Stimulated activated CD8-positive, alpha-beta memory T cell treated with anti-CD3 and anti-CD28 coated beads, Interleukin-12 subunit alpha, Interleukin-12 subunit beta, amount 100 ng/mL, for 24 hours (primary cell): ENCODE measurements around the gene FPR1.
"Not testable (repeated sequence)": the region's sequence is repeated elsewhere in the genome, so short reads cannot be mapped to it uniquely, and the experiment has no call there.

Experiments used
- DNase-seq: peaks from one replicate; pipeline ENCODE4 v3.0.0-alpha.2; 2020; ENCODE audit errors: extremely low read depth

Gene FPR1

DNA sequence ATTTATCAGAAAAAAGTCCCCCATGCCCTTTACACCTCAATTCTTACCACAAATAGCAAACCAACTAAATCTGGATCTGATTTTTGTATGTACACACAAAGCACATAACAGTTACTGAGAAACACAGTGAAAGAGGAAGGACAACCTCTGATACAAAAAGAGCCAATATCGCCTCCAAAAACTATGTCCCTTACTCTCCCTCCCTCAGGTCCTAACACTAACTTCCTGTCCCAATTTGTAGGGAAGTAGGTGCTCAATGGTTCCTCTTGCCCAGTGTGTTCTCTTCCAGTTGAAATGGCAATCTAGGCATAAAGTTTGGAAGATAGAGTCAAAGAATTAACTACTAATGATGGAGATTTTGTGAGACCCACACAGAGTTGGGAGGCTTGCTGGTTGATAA is 27.5 kb upstream of the FPR1 start:
- no peak for DNase-seq

DNA sequence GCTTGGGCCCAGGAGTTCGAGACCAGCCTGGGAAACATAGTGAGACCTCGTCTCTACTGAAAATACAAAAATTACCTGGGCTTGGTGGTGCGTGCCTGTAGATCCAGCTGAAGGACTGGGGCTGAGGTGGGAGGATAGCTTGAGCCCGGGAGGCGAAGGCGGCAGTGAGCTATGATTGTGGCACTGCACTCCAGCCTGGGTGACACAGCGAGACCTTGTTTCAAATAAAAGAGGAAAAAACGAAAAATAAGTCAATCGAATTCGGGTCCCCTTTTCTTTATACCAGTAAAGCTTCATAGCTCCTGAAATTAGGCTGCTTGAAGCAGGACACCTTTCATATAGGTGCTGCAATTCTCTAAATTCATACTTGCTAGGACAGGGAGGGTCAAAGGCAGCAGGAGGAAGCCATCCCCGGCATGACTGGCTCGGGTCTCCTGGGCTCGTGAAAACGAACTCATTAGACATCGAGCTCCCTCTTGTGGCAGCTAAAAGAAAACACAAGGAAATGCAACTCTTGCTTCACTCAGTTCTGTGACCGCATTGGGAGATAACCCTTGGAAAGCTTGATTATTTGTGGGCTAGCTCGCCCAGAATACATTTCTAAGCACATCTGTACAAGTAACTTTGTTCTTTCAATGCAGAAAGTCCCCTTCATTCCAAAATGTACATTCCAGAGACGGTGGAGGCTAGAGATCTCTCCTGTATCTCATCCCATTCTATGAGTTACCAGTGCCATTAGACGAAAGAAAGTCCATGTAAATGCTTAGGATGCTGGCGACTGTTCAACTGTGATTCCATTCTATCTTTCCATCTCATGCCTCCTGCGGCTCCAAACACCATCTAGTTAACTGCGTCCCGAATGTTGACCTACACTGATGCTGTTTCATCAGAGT is 26.1 kb upstream of the FPR1 start:
- DNase-seq = no peak

DNA sequence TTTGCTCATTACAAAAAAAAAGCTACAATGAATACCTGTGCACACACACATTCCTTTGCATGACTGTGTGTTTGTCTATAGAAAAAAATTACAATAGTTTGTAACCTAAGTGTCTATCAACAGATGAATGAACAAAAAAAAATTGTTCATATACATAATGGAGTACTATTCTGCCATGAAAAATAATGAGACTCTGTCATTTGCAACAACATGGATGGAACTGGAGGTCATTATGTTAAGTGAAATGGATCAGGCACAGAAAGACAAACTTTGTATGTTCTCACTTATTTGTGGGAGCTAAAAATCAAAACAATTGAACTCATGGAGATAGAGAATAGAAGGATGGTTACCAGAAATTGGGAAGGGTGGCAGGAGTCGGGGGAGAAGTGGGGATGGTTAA is 24.9 kb upstream of the FPR1 start:
- not testable (repeated sequence) for DNase-seq

DNA sequence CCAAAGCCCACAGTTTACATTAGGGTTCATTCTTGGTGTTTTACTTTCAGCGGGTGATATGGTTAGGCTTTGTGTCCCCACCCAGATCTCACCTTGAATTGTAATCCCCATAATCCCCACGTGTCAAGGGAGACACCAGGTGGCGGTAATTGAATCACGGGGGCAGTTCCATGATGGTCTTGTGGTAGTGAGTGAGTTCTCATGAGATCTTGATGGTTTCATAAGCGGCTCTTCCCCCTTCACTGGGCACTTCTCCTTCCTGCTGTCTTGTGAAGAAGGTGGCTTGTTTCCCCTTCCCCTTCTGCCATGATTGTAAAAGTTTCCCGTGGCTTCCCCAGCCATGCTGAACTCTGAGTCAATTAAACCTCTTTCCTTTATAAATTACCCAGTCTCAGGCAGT is 21.3 kb upstream of the FPR1 start:
- no peak for DNase-seq

DNA sequence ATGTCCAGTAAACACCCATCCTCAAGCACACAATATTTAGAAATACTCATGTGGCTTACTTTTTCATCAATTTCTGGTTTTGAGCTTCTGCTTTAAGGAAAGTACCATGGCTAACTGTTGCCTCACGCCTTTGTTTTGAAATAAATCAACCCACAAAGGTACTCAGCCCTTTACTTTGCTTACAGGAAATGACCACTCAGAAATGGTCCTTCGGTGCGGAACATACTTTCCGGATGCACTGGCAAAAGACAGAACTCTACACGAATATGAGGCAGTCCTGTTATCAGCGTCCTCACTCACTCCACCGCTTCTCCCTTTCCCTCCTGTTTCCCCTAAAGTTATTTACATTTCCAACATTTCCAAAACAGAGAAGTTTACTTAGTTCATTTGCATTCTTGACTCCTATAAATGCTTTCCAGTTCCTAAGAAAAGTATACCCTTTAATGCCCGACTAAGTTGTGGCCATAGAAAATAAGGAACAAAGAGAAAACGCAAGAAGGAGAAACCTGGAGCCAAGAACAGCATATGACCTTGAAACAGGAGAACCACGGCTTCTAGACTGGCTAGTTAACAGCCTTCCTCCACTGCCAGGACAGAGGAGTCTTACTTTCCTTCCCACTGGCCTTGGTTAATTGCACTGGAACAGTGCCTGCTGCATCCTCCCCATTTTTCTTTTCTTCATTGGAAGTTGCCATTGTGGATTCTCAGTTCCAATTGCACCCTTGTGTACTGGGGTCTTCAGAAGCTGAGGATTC is 19.9 kb upstream of the FPR1 start:
- DNase-seq = no peak

DNA sequence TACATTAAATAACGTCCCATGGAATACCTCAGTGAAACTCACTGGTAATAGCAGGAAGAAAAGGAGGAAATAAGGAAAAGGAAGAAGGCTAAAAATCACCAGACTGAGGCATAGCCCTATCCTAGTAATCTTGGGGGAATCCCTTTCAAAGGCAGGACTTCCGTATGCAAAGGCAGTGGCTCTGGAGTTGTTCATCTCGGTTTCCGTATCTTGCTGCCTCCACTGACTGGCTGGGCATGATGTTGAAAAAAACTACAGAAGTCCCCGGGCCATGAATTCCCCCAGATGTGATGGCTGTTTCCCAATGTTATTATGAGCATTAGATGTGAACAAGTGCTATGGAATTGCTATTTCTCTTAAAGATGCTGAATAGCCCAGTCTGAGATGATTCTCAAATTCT is 14.8 kb upstream of the FPR1 start:
- no peak for DNase-seq

DNA sequence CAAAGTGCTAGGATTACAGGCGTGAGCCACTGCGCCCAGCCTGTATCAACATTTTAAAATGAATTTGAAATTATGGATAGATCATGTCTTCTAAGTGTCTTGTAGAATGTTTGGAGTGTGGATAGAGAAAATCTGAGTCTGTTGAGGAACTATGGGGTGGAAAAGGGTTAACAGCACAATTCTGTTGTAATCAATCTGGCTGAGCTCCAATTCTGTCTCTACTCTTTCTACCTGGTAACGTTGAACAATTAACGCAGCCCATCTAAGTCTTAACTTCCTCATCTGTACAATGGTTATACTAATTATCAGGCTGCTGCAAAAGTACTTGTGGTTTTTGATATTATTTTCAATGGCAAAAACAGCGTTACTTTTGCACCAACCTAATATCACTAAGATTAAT is 13.4 kb upstream of the FPR1 start:
- no peak for DNase-seq

DNA sequence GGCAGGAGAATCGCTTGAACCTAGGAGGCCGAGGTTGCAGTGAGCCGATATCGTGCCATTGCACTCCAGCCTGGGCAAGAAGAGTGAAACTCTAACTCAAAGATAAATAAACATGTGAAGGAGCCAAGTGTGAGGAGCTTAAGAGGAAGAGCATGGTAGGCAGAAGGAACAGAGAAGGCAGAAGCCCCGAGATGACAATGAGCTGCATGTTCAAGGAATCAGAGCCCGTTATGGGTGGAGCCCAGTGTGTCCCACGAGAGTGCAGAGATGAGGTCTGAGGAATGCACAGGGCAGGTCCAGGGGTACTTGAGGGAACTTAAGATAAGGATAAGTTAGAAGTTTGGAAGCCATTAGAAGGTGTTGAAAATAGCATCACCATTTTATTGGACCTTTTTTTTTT is 10.0 kb upstream of the FPR1 start:
- DNase-seq = no peak

DNA sequence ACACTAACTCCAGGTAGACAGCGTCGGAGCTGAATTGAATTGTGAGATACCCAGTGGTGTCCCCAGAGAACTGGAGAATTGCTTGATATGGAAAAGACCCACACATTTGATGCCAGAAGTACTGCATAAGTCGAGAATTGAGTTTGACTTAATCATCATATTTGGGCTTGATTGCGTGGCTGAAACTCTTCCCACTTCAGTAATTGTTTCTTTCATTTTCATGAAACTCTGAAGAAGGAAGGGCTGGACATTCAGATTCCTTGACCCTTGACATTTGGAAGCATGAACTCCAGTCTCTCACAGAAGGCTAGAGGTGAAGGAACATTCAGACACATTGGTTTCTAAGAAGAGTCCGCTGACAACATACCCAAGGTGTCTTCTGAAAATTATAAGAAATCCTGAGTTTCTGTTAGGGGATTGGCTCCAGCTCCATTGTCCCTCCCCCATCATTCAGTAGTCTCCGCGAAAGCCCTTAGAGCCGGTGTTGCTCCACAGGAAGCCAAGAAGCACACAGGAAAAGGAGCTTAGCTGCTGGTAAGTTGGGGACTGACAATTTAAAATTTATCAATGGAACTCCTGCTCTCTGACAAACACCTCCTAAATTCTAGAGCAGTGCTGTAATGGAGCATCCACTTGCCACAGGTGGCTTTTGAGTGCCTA is 9.1 kb upstream of the FPR1 start, which contains the start of gene FPR2:
TSS of gene FPR2 (plus strand) at position 484 of the 660 bp plus-strand sequence. CDS start 7,479 bp downstream, outside the sequence.
- no peak for DNase-seq

DNA sequence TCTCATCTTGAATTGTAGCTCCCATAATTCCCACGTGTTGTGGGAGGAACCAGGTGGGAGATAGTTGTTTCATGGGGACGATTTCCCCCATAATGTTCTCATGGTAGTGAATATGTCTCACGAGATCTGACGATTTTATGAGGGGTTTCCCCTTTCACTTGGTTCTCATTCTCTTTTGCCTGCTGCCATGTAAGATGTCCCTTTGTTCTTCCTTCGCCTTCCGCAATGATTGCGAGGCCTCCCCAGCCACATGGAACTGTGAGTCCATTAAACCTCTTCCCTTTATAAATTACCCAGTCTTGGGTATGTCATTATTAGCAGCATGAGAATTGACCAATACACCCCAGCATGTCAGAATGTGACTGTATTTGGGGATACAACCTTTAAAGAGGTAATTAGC is 3.9 kb upstream of the FPR1 start:
- DNase-seq = no peak

DNA sequence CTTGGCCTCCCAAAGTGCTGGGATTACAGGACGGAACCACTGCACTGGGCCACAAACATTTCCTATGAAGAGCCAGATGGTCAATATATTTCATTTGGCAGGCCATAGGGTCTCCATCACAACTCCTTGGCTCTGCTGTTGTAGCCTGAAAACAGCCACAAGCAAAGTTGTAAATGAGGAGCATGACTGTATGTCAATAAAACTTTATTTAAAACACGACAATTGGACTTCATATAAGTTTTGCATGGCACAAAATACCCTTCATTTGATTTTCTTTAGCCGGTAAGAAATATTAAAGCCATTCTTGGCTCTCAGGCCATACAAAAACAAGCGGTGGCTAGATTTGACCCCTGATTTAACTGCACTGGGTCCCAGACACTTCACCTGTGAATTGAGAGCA is 3.1 kb upstream of the FPR1 start:
- no peak for DNase-seq

DNA sequence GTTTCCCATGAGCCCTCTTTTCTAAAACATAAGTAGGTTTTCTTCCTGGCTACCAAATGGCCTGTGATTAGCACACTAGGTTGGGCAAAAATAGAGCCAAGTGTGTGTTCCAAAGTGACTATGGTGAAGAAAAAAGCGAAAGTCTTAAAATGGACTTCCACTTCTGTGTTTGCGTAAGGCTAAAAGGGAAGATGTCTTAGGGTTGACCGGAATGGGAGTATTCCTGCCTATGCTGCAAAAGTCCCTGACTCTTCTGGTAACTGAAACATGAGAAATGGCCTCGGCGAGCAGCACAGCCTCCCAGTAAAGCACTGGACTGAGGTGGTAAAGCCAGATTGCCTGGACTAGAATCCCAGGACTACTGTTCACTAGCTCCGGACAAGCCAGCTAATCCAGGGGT is 2.4 kb upstream of the FPR1 start:
- no peak for DNase-seq

DNA sequence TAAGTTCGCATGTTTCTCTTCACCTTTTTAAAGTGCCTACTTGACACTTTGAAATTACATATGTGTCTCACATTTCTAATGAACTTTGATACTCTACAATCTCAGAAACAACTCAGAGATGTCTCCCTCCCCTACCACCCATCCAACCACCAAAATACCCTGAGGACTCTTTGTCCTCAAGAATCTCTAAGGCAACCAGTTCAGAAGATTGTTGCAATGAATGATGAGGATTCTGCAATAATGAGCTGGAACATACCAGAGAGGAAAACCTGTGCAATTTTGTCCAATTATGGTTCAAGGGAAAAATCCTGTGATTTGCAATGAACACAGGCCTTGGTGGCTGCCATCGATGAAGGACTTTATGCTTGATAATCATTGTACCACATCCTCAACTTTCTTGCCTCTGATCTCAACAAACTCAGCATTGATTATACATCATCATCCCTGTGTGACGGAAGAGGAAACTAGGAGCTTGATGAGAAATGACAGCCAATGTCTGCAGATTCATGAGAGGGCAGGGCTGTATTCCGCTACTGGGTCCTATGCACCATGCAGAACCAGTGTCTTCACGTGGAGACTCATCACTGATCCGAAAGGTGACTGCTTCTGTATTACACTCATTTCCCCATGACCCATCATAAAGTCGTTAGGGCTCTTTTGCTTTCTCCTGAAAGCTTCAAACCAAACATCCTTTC is 1.1 kb downstream of the FPR1 start:
- no peak for DNase-seq

DNA sequence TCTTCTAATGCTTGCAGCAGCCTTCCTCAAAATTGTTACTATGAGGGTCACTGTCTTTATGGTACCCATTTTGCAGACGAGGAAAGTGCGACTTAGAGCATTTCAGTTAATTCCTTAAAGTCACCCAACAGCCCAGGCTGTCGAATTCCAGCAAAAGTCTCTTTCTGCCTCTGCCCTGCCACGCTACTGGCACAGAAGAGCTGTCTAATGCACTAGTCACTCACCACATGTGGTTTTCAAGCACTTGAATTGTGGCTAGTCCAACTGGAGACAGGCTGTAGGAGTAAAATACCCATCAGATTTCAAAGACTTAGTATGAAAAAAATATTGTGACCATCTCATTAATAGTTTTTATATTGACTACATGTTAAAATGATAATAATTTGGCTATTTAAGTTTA is 1.7 kb downstream of the FPR1 start:
- no peak for DNase-seq

DNA sequence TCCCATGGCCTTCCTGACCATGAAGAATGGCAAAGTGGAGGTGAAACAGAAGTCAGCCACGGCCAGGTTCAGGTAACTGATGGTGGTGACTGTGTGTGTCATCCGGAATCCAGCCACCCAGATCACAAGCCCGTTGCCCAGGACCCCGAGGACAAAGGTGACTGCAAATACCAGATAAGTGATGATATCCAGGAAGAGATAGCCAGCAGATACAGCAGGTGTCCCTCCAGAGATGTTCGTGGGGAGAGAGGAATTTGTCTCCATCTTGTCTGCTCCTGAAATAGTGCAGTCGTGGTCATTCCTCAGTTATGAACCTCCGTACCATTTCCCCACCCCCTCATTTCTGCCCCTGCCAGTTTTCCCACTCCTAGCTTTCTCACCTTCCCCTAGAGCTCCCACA is 4.9 kb downstream of the FPR1 start:
- no peak for DNase-seq

DNA sequence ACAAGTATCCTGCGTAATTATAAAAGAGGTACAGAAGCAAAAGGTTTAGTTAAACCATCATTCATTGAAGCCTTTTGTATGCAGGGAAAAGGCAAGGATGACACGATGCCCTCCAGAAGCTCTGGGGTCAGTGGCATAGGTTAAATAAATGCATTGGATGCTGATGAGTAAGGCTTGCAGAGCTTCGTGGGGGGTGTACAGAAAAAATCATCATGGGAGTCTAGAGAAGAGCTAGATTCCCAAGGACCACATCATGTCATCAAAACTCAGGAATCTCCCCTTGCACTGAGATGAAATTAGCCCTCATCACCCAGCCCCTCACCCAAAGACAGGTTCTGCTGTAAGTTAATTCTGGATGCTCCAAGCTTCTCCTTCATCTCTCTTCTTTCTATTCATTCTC is 8.3 kb downstream of the FPR1 start:
- no peak for DNase-seq

DNA sequence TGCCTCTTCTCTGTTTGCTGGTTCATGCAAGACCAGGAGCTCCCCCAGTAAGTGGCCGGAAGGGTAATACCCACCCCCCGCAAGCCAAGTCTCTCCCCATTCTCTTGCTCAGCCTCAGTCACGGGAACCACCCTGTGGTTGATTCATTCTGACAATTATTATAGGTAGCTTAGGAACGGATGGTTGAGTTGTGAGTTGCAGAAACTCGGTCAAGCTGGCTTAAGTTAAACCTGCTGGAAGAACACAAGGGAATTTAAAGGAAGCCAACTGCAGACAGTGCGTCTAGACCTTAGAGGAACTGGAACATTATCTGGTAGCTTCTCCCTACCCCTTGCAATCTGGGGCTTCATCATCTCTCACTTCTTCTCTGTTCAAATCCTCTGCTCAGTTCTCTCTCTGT is 8.9 kb downstream of the FPR1 start:
- DNase-seq = no peak

DNA sequence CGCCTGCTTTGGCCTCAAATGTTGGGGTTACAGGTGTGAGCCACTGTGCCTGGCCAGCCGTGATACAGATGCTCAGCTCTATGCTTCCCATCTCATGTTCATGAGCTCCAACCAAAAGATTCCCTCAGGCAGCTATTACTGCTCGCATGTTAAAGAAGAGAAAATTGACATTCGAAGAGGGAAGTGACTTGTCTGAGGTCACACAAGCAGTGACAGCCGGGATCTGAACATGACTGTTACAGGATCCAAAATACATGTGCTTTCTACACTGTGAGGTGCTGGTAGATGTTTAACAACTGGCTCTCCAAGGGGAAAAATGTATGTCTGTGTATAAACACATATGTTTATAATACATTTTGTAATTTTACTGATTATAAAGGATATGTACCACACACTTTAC is 11.3 kb downstream of the FPR1 start:
- no peak for DNase-seq

DNA sequence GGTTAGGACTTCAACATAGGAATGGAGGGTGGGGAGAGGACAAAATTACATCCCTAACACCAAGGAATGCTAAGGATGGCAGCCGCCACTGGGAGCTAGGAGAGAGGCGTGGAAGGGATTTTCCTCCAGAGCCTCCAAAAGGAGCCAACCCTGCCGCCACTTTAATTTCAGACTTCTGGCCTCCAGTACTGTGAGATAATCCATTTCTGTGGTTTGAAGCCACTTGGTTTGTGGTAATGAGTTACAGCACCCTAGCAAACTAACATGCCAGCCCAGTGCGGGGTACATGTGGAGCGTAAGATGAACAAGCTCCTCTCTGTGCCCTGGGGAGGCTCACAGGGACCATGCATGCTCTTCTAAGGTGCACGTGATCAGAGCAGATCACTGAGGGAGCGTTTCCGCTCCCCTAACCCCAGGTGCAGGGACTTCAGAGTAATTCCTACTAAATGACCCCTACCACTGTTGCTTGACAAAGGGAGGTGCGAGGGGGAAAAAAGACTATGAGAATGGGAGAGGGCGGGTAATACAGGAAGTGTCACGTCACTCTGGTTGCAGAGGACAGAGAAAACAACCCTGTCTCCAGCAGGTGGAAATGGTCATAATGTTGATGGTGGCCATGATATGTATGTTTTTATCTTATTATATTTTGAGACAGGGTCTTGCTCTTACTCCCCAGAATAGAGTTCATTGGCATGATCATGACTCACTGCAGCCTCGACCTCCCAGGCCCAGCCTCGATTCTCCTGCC is 12.0 kb downstream of the FPR1 start:
- no peak for DNase-seq

DNA sequence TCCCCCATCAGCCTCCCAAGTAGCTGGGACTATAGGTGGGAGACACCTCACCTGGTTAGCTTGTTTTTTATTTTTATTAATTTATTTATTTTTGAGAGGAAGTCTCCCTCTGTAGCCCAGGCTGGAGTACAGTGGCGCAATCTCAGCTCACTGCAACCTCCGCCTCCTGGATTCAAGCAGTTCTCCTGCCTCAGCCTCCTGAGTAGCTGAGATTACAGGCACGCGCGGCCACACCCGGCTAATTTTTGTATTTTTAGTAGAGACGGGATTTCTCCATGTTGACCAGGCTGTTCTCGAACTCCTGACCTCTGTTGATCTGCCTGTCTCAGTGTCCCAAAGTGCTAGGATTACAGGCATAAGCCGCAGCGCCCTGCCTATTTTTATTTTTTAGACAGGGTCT is 13.2 kb downstream of the FPR1 start:
- DNase-seq = not testable (repeated sequence)

DNA sequence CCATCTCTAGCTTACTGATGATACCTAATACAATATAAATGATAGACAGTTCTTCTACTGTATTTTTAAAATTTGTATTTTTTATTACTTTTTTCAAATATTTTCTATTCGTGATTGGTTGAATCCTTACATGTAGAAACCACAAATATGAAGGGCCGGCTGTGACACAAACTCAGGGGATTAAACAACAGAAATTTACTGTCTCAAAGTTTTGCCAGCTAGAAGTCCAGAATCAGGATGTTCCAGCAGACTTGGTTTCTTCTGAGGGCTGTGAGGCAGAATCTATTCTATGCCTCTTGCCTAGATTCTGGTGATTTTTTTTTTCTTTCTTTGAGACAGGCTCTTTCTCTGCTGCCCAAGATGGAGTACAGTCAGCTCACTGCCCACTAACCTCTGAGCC is 13.8 kb downstream of the FPR1 start:
- no peak for DNase-seq
